GM10248 (cell line): ENCODE measurements around the gene MGP.

ENCODE experiments used
- CTCF ChIA-PET: fragments of 300-600 bp; sonication (Branson Sonifier 250); formaldehyde crosslinking; extraction: SDS; loops from one replicate; lab custom pipeline; 2021; ENCODE audit warnings: antibody characterized with exemption; lab: Yijun Ruan, JAX
- POLR2A ChIA-PET: fragments of 350-650 bp; sonication (Branson Sonifier 250); formaldehyde crosslinking; extraction: SDS; loops from one replicate; lab custom pipeline; 2020; ENCODE audit warnings: antibody characterized with exemption; lab: Yijun Ruan, JAX
- DNase-seq: peaks from one replicate; pipeline ENCODE4 v3.0.0; 2012; ENCODE audit errors: extremely low spot score
- CTCF ChIP-seq: IDR thresholded peaks from 2 replicates; pipeline ENCODE4 v1.5.1; 2012; ENCODE audit warnings: mild to moderate bottlenecking, low read depth; ENCODE audit errors: extremely low read depth, missing control alignments, control extremely low read depth

The MGP gene

GRCh38 chr12:14900521-14901227 is 15.0 kb upstream of the MGP start:
- CTCF ChIA-PET, result interaction anchor here (0.9 to 2.6 kb wide), 2 partner anchors 10 to 12 kb away, joined by 3 to 8 read pairs; no protein-coding TSS in a partner anchor
- no peak for TF ChIP-seq CTCF
- POLR2A ChIA-PET, result no interaction called here
- DNase-seq, result no peak

DNA sequence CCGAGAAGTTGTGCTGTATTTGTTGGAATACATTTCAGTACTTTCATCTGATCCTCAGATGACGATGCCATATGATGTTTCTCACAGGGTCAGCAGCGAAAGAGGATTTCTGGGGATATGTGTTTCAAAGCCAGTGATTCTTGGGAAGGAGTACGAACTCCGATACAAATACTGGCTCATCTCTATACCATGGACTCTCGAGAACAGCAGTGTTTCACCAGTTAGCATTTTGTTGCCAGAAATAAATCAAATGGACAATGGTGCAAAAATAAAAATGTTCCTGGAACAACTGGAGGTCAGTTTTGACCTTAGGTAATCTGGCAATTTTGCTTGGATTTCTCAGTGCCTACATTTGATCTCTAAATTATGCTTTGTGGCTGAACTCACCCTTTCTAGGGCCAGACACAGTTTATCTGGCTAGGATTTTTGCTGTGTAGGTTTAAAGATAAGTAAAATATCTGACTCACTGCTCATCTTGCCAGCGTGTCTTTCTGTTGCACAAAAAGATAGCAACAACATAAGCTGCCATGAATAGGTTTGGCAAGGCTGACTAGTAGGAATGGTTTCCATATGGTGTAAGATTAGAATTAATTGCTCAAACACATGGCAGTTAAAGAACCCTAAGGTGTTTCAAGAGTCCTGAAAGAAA is 11.0 kb upstream of the MGP start:
- TF ChIP-seq CTCF, result no peak
- POLR2A ChIA-PET, result no interaction called here
- DNase-seq, result no peak
- CTCF ChIA-PET, result interaction anchor here (1.1 to 2.0 kb wide), 2 partner anchors 16 to 23 kb away, joined by 3 to 5 read pairs; no protein-coding TSS in a partner anchor

GRCh38 chr12:14893506-14894250 is 8.0 kb upstream of the MGP start:
- DNase-seq, result no peak
- TF ChIP-seq CTCF, result no peak
- ChIA-PET POLR2A (no interaction called here), CTCF (interaction anchor here (1.1 to 3.0 kb wide), 5 partner anchors 8 to 23 kb away, joined by 4 to 14 read pairs (median 5); no protein-coding TSS in a partner anchor)

DNA sequence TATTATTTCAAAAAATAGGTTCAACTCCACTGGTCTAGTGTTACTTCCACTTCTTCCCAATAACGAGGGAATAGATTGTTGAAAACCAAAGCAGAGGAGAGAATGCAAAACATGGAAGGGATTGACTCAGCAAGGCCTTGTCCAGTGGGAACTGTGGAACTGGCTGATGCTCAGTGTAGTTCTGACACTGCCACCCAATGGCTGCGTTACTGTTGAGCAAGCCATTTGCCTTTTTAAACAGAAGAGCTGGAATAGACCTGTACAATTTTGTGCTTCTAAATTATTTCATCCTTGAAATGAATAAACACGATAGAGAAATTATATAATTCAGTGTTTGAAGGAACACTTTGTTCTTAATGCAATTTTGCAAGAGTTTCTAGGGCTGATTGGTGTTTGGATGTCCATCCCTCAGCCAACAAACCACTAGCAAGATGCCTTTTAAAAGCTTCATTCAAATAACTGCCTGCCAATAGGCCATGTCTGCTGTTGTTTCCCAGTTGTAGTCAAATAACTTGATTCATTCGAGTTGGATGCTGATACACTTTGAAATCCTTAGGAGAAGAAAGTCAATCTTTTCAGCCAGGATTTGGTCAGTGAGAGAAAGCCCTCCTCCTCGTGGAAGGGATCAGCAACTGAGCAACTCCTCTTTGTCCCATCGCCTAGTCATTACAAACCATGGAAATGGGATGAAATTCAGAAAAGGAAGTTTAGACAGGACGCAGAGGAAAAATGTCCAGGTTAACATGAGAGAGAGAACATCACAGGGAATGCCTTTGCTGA is 7.3 kb upstream of the MGP start:
- no peak for DNase-seq
- POLR2A ChIA-PET, result no interaction called here
- no peak for TF ChIP-seq CTCF
- CTCF ChIA-PET, result interaction anchor here (0.7 to 3.0 kb wide), 5 partner anchors 9 to 22 kb away, joined by 3 to 14 read pairs (median 4); no protein-coding TSS in a partner anchor

- DNase-seq, result no peak
- ChIA-PET POLR2A (no interaction called here), CTCF (interaction anchor here (1.2 to 3.2 kb wide), 3 partner anchors 10 to 17 kb away, joined by 3 to 12 read pairs (median 4); no protein-coding TSS in a partner anchor)
- no peak for TF ChIP-seq CTCF
These were observed 5.0 kb upstream of the MGP start for GRCh38 chr12:14890701-14891100.
